HCT116 (cell line): Measurements from ENCODE around the gene USP3. TPM values are rescaled to one million over a fixed set of nuclear protein-coding genes. Genes with fewer than 3 reads are reported as not detected.

Source experiments
- ATAC-seq: fragments of 200-7000 bp; cut with Tn5 transposase; 2 replicates; pipeline ENCODE4 v1.9.1; 2020; ENCODE audit warnings: mild to moderate bottlenecking, moderate library complexity
- BruUV-seq: library from RNA; stranded (reverse); fragments of 400-500 nt; replicated peaks from 2 replicates; lab custom pipeline; 2021; lab: Mats Ljungman, UMichigan
- CTCF ChIA-PET: fragments of 300-600 bp; sonication (Branson Sonifier 250); formaldehyde crosslinking; loops from one replicate; lab custom pipeline; 2021; ENCODE audit warnings: antibody characterized with exemption; lab: Charles Lee
- POLR2A ChIA-PET: fragments of 300-600, 350-600 bp; sonication (Branson Sonifier 250); formaldehyde crosslinking; loops from one replicate; lab custom pipeline; 2021; ENCODE audit warnings: antibody characterized with exemption; lab: Charles Lee
- RAD21 ChIA-PET, 2 experiments: fragments of 300-600 bp; sonication (Branson Sonifier 250); formaldehyde crosslinking; loops; one replicate each; lab custom pipeline; 2023; ENCODE audit warnings: low total read pairs in 2 of 2; ENCODE audit not compliant: uncharacterized antibody in 2 of 2, unreplicated experiment in 2 of 2, low non-redundant PET in 1 of 2; lab: Charles Lee
- DNase-seq: peaks from one replicate; pipeline ENCODE4 v3.0.0-alpha.2; 2010; ENCODE audit warnings: low read depth, low spot score
- H2AFZ ChIP-seq: fragments of 200-600 bp; shearing (Covaris generic), sonication (generic); 2 replicates; pipeline ENCODE4 v1.6.1; 2017; ENCODE audit warnings: low read depth, mixed run types, mixed read lengths, antibody characterized with exemption, low read length; ENCODE audit not compliant: poor library complexity, severe bottlenecking
- H3K27ac ChIP-seq: 2 replicates; pipeline ENCODE4 v1.5.1; 2012; ENCODE audit warnings: low read depth, low read length
- H3K27me3 ChIP-seq: fragments of 200-600 bp; sonication (generic); 2 replicates; pipeline ENCODE4 v1.6.1; 2016; ENCODE audit warnings: mixed run types, low read length, mixed read lengths; ENCODE audit not compliant: insufficient read depth
- H3K36me3 ChIP-seq, 2 experiments: fragments of 200-500 bp in 1 of 2; fragments of 200-600 bp in 1 of 2; sonication (Bioruptor generic) in 1 of 2; sonication (generic) in 1 of 2; 2 replicates each; pipeline versions ENCODE4 v1.5.1 to v1.6.1; 2014 to 2016; ENCODE audit warnings: low read length in 2 of 2, inconsistent platforms in 1 of 2, mixed read lengths in 1 of 2, mixed run types in 1 of 2; ENCODE audit not compliant: insufficient read depth in 2 of 2, control insufficient read depth in 1 of 2
- H3K4me1 ChIP-seq, 2 experiments: fragments of 200-600 bp in 1 of 2; sonication (generic) in 1 of 2; 2 replicates each; pipeline versions ENCODE4 v1.5.1 to v1.6.1; 2012 to 2017; ENCODE audit warnings: low read length in 2 of 2, inconsistent platforms in 1 of 2, mild to moderate bottlenecking in 1 of 2, mixed read lengths in 1 of 2, mixed run types in 1 of 2, moderate library complexity in 1 of 2; ENCODE audit not compliant: insufficient read depth in 2 of 2, control insufficient read depth in 1 of 2
- H3K4me2 ChIP-seq: fragments of 200-600 bp; sonication (generic); 2 replicates; pipeline ENCODE4 v1.6.1; 2017; ENCODE audit warnings: mixed run types, low read length, mixed read lengths
- H3K4me3 ChIP-seq, 2 experiments: fragments of 200-600 bp in 1 of 2; sonication (generic) in 1 of 2; replicated peaks in 1 of 2; 2 replicates each; pipeline ENCODE4 v1.5.1; 2011 to 2016; ENCODE audit warnings: low read length in 2 of 2, control low read depth in 1 of 2, low read depth in 1 of 2, mild to moderate bottlenecking in 1 of 2, mixed read lengths in 1 of 2, mixed run types in 1 of 2
- H3K79me2 ChIP-seq: fragments of 200-600 bp; sonication (generic); 2 replicates; pipeline ENCODE4 v1.6.1; 2017; ENCODE audit warnings: mild to moderate bottlenecking, mixed run types, low read length, moderate library complexity, mixed read lengths; ENCODE audit not compliant: insufficient read depth
- H3K9ac ChIP-seq: fragments of 200-600 bp; sonication (generic); 2 replicates; pipeline ENCODE4 v1.6.1; 2016; ENCODE audit warnings: low read length, mixed read lengths
- H3K9me2 ChIP-seq: fragments of 200-600 bp; sonication (generic), shearing (Covaris generic); 2 replicates; pipeline ENCODE4 v1.6.1; 2017; ENCODE audit warnings: mixed run types, mild to moderate bottlenecking, moderate library complexity; ENCODE audit not compliant: insufficient read depth
- H3K9me3 ChIP-seq, 2 experiments: fragments of 200-500 bp in 1 of 2; fragments of 200-600 bp in 1 of 2; sonication (Bioruptor generic) in 1 of 2; sonication (generic) in 1 of 2; 2 replicates each; pipeline ENCODE4 v1.6.1; 2014 to 2017; ENCODE audit warnings: low read length in 2 of 2, mixed read lengths in 2 of 2, inconsistent platforms in 1 of 2, low read depth in 1 of 2, mild to moderate bottlenecking in 1 of 2, mixed run types in 1 of 2, moderate library complexity in 1 of 2; ENCODE audit not compliant: control insufficient read depth in 1 of 2, insufficient read depth in 1 of 2
- H4K20me1 ChIP-seq: fragments of 200-600 bp; sonication (generic), shearing (Covaris generic); 2 replicates; pipeline ENCODE4 v1.6.1; 2017; ENCODE audit warnings: mixed run types, mild to moderate bottlenecking, moderate library complexity; ENCODE audit not compliant: insufficient read depth
- CBX3 ChIP-seq: IDR thresholded peaks from 2 replicates; pipeline ENCODE4 v1.6.1; 2012; ENCODE audit warnings: low read depth
- EGR1 ChIP-seq: IDR thresholded peaks from 2 replicates; pipeline ENCODE4 v1.6.1; 2012; ENCODE audit warnings: low read depth
- FOSL1 ChIP-seq: IDR thresholded peaks from 2 replicates; pipeline ENCODE4 v1.6.1; 2012; ENCODE audit warnings: low read depth
- POLR2A ChIP-seq: IDR thresholded peaks from 2 replicates; pipeline ENCODE4 v1.7.0; 2011; ENCODE audit warnings: borderline replicate concordance; ENCODE audit not compliant: insufficient read depth, insufficient read length; ENCODE audit errors: extremely low read depth
- SP1 ChIP-seq: IDR thresholded peaks from 2 replicates; pipeline ENCODE4 v1.6.1; 2012; ENCODE audit warnings: low read depth
- TCF7L2 ChIP-seq: IDR thresholded peaks from 2 replicates; pipeline ENCODE4 v1.7.0; 2011; ENCODE audit warnings: borderline replicate concordance, inconsistent platforms; ENCODE audit not compliant: insufficient read depth, insufficient read length; ENCODE audit errors: extremely low read depth
- YY1 ChIP-seq: IDR thresholded peaks from 2 replicates; pipeline ENCODE4 v1.6.1; 2011; ENCODE audit warnings: low read length, low read depth, moderate library complexity, mild to moderate bottlenecking; ENCODE audit not compliant: insufficient replicate concordance; ENCODE audit errors: extremely low read depth
- ZFX ChIP-seq: fragments of 450-650 bp; IDR thresholded peaks from 2 replicates; pipeline ENCODE4 v1.6.1; 2017
- ZNF274 ChIP-seq: fragments of 200-500 bp; sonication (Bioruptor generic); IDR thresholded peaks from 2 replicates; pipeline ENCODE4 v1.6.1; 2014; ENCODE audit warnings: mild to moderate bottlenecking, low read depth, low read length, inconsistent platforms
- intact Hi-C: fragments of 100-400 bp; cut with micrococcal nuclease; formaldehyde crosslinking; loops from 2 replicates; pipeline ENCODE4 v1.10.0; 2022
- total RNA-seq: library from RNA; stranded (reverse); gene quantifications from one replicate; pipeline ENCODE4 v1.2.1, GENCODE V29; 2021; ENCODE audit not compliant: unreplicated experiment
- TF ChIP-seq, protein P1 (sequence below), 3 experiments: fragments of 200-600 bp in 1 of 3; sonication (generic) in 1 of 3; IDR thresholded peaks in 2 of 3; conservative IDR thresholded peaks in 1 of 3; 2 replicates each; pipeline ENCODE4 v1.5.1; 2012 to 2017; ENCODE audit warnings: low read depth in 2 of 3, low read length in 2 of 3, antibody characterized with exemption in 1 of 3, borderline replicate concordance in 1 of 3, control low read depth in 1 of 3, mild to moderate bottlenecking in 1 of 3, mixed read lengths in 1 of 3, mixed run types in 1 of 3, moderate library complexity in 1 of 3; ENCODE audit not compliant: insufficient read depth in 1 of 3
- TF ChIP-seq, protein P2 (sequence below): IDR thresholded peaks from 2 replicates; pipeline ENCODE4 v1.6.1; 2012
- TF ChIP-seq, protein P3 (sequence below): IDR thresholded peaks from 2 replicates; pipeline ENCODE4 v1.6.1; 2012

USP3 gene
- total RNA-seq, 1 experiment from 2014 or later, result 61.6 TPM

DNA sequence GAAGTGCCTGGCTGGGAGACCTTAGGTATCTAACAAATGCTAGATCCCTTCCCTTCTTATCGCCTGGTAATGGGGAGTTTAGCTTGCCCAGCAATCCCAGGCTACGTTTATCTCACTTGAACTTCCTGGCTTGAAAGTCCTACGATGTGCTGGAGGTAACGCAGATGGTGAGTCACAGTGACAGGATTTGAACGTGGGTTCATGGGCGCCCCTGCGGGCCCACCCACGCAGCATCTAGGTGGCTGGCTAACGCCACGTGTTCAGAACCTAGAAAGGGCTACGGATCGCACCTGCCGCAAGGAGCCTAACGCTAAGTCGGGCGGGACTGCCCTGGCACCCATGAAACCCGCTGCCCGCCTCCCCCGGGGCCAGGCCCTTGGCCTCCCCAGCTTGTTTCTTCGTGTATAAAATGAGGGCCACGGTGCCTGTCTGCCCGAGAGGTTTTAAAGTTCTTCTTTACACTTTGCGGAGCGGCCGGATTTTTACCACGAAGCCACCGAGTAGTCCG, 600 bp upstream of the USP3 start:
- POLR2A ChIA-PET, result interaction anchor here (0.8 to 2.8 kb wide), 15 partner anchors 9 to 590 kb away, joined by 3 to 15 read pairs (median 4); partner anchors contain the start of gene CIAO2A
- peak overlapping the region; percentile 79 for H3K9ac ChIP-seq
- H3K9me3 ChIP-seq, result no peaks in the 10 kb centered on the region
- TSS peak; percentile 76 for BruUV-seq
- no peaks in the 10 kb centered on the region for H3K27me3 ChIP-seq
- peaks cover 31 to 57% of the 10 kb centered on the region in 2 experiments for H3K4me1 ChIP-seq
- ATAC-seq, result peak; percentile 42
- CTCF ChIA-PET, result interaction anchor here (0.7 to 2.4 kb wide), 6 partner anchors 11 to 456 kb away, joined by 3 to 13 read pairs (median 4); no protein-coding TSS in a partner anchor
- peak; percentile 75 for DNase-seq
- peaks cover 26% of the 10 kb centered on the region; the same call in 1 of the 2 replicates for H4K20me1 ChIP-seq
- peak overlapping the region; percentile 84 for H3K4me2 ChIP-seq
- no peaks in the 10 kb centered on the region for H3K36me3 ChIP-seq
- H3K27ac ChIP-seq, result peak overlapping the region; percentile 94
- no peaks in the 10 kb centered on the region for H3K9me2 ChIP-seq
- RAD21 ChIA-PET, result interaction anchor here in 1 of 2 experiments (0.6 kb wide), 1 partner anchor 95 kb away, joined by 3 read pairs; no protein-coding TSS in a partner anchor
- intact Hi-C loops, result loop anchor here (1.0 to 5.0 kb wide), 2 partner anchors 27 to 959 kb away; partner anchors contain the start of gene ZNF609
- peak overlapping the region; percentile 58 to 78 for H3K4me3 ChIP-seq
- H2AFZ ChIP-seq, result no peak overlapping the region
- TF ChIP-seq POLR2A (no peak), CBX3 (no peak)
- TF ChIP-seq, all 23 proteins: peak for 0
- peaks cover 43% of the 10 kb centered on the region for H3K79me2 ChIP-seq

DNA sequence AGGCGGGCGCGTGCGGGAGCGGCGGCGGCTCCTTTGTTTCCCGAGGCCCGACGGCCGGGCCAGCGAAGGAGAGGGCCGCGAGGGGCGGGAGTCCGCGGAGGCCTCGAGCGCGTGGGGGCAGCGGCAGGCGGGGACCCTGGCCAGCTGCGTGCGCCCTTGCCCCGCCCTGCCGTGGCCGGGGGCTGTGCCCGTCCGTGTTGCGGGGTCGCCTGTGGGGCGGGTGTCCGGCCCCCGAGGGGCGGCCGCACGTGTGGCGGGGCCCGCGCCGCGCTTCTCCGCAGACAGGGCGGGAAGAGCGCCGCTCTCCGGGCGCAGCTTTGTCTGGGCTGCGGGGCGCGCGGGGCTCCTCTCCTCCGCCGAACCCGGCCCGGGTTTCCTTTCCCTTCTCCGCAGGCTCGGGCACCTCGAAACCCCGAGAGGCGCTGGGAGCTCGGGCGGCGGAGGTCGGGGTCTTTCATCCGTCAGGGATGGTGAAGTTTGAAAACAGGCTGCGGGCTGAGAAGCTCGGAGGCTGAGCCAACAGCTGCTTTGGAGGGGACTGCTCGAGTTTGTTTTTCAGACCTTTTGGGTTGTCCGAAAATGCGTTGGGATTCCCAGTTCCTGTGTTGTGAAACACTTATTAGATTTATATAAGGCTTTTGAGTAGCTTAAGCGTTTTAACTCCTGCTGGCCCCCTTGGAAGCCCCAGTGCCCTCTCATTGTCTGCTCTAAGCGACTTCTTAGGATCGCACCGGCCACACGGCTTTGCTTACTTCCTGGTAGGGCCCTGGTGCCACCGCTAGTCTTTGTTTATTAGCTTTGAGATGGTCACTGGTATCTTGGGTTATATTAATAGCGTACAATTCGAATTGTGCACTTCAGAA, 817 bp downstream of the USP3 start:
- ChIA-PET POLR2A (interaction anchor here (1.0 to 2.8 kb wide), 6 partner anchors 7 to 29 kb away, joined by 3 to 15 read pairs (median 6); no protein-coding TSS in a partner anchor), RAD21 (interaction anchor here (0.9 to 1.2 kb wide), 2 partner anchors 38 to 95 kb away, joined by 3 to 4 read pairs; no protein-coding TSS in a partner anchor)

More for the DNA sequence above, 817 bp downstream of the USP3 start:
- no TSS peak for BruUV-seq
- H3K9ac ChIP-seq, result peak overlapping the region; percentile 85
- no peak for DNase-seq
- H3K4me1 ChIP-seq, result peaks cover 41 to 71% of the 10 kb centered on the region in 2 experiments
- H3K27me3 ChIP-seq, result no peaks in the 10 kb centered on the region
- peak; percentile 21 for ATAC-seq
- peak overlapping the region; percentile 96 for H3K27ac ChIP-seq
- no peak overlapping the region for H2AFZ ChIP-seq
- no peak for TF ChIP-seq ZNF274
- peak; percentile 97 for TF ChIP-seq ZFX
- TF ChIP-seq, protein P1, sequence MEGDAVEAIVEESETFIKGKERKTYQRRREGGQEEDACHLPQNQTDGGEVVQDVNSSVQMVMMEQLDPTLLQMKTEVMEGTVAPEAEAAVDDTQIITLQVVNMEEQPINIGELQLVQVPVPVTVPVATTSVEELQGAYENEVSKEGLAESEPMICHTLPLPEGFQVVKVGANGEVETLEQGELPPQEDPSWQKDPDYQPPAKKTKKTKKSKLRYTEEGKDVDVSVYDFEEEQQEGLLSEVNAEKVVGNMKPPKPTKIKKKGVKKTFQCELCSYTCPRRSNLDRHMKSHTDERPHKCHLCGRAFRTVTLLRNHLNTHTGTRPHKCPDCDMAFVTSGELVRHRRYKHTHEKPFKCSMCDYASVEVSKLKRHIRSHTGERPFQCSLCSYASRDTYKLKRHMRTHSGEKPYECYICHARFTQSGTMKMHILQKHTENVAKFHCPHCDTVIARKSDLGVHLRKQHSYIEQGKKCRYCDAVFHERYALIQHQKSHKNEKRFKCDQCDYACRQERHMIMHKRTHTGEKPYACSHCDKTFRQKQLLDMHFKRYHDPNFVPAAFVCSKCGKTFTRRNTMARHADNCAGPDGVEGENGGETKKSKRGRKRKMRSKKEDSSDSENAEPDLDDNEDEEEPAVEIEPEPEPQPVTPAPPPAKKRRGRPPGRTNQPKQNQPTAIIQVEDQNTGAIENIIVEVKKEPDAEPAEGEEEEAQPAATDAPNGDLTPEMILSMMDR (IDR thresholded peaks at IDR 0.05 in 2 of 3, conservative IDR thresholded peaks at IDR 0.05 in 1 of 3; ENCODE audit: borderline replicate concordance in 1 of 3, insufficient read depth in 1 of 3, low read depth in 2 of 3, low read length in 2 of 3), result peak in 1 of 3 experiments; percentile 35; a peak in 2 of 6 replicates
- no peak for TF ChIP-seq EGR1
- TF ChIP-seq TCF7L2, result peak; percentile 56
- no peak for TF ChIP-seq YY1
- TF ChIP-seq, protein P2, sequence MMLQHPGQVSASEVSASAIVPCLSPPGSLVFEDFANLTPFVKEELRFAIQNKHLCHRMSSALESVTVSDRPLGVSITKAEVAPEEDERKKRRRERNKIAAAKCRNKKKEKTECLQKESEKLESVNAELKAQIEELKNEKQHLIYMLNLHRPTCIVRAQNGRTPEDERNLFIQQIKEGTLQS, result no peak
- no peak for TF ChIP-seq FOSL1
- no peak for TF ChIP-seq SP1
- TF ChIP-seq, protein P3, sequence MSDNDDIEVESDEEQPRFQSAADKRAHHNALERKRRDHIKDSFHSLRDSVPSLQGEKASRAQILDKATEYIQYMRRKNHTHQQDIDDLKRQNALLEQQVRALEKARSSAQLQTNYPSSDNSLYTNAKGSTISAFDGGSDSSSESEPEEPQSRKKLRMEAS, result no peak
- intact Hi-C loops, result loop anchor here (1.0 to 5.0 kb wide), 2 partner anchors 29 to 957 kb away; partner anchors contain the start of gene ZNF609
- peaks cover 57% of the 10 kb centered on the region for H3K79me2 ChIP-seq
- peak overlapping the region; percentile 72 to 78 for H3K4me3 ChIP-seq
- CTCF ChIA-PET, result interaction anchor here (1.0 to 2.1 kb wide), 2 partner anchors 18 to 39 kb away, joined by 4 to 5 read pairs; no protein-coding TSS in a partner anchor
- no peaks in the 10 kb centered on the region for H3K36me3 ChIP-seq
- peak overlapping the region; percentile 85 for H3K4me2 ChIP-seq
- no peaks in the 10 kb centered on the region for H3K9me2 ChIP-seq
- no peaks in the 10 kb centered on the region for H3K9me3 ChIP-seq
- H4K20me1 ChIP-seq, result peaks cover 40% of the 10 kb centered on the region
